HG02571 (cell line): Measurements from ENCODE around the gene AGAP4.
"Not testable (repeated sequence)": the region's sequence is repeated elsewhere in the genome, so short reads cannot be mapped to it uniquely, and the experiment has no call there.

ENCODE experiments used
- ATAC-seq: cut with Tn5 transposase; IDR thresholded peaks from one replicate; pipeline ENCODE4 v1.9.1; 2021; ENCODE audit warnings: mild to moderate bottlenecking, moderate library complexity; ENCODE audit not compliant: unreplicated experiment

The AGAP4 gene

GRCh38 chr10:45790694-45791426 is 56.4 kb downstream of the AGAP4 start:
- not testable (repeated sequence) for ATAC-seq

GRCh38 chr10:45789991-45790390 is 57.3 kb downstream of the AGAP4 start:
- ATAC-seq = not testable (repeated sequence)

GRCh38 chr10:45787212-45787741 is 60.0 kb downstream of the AGAP4 start:
- not testable (repeated sequence) for ATAC-seq

- not testable (repeated sequence) for ATAC-seq
Observed at GRCh38 chr10:45786217-45786616, 61.1 kb downstream of the AGAP4 start.
